Panc1 (cell line): ENCODE measurements around the gene ARHGAP44.

Source experiments
- POLR2AphosphoS5 ChIP-seq: IDR thresholded peaks from 2 replicates; pipeline ENCODE4 v1.6.1; 2012; ENCODE audit warnings: mild to moderate bottlenecking, low read depth, low read length, moderate library complexity
- SIN3A ChIP-seq: IDR thresholded peaks from 2 replicates; pipeline ENCODE4 v1.6.1; 2012; ENCODE audit warnings: low read depth, mild to moderate bottlenecking, low read length, moderate library complexity, borderline replicate concordance; ENCODE audit not compliant: insufficient read depth
- TF ChIP-seq, protein P1 (sequence below): fragments of 450-650 bp; IDR thresholded peaks from 2 replicates; pipeline ENCODE4 v1.5.1; 2017; ENCODE audit warnings: mild to moderate bottlenecking
- TF ChIP-seq, protein P2 (sequence below), 2 experiments: IDR thresholded peaks; 2 replicates each; pipeline ENCODE4 v1.6.1; 2011 to 2012; ENCODE audit warnings: low read depth in 2 of 2, control low read depth in 1 of 2, low read length in 1 of 2, mild to moderate bottlenecking in 1 of 2, moderate library complexity in 1 of 2; ENCODE audit not compliant: insufficient read depth in 1 of 2

DNA sequence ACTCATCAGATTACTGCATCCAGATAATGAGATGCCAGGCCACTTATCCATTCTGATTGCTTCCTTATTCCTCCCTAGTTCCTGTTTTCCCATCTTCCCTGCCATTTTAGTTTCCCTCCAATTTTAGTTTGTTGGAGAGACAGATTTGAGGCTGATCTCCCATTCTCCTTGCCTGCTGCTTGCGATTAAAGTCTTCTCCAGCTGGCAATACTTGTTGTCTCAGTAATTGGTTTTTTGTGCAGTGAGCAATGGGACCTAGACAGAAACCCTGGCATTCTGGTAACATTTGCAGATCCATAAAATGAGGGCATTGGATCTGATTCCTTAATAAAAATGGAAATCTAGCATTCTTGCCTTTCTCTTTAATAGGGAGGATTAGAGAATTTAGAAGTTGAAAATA lies 246.1 kb downstream of the ARHGAP44 start:
- TF ChIP-seq SIN3A (no peak), POLR2AphosphoS5 (no peak)
- TF ChIP-seq, protein P1, sequence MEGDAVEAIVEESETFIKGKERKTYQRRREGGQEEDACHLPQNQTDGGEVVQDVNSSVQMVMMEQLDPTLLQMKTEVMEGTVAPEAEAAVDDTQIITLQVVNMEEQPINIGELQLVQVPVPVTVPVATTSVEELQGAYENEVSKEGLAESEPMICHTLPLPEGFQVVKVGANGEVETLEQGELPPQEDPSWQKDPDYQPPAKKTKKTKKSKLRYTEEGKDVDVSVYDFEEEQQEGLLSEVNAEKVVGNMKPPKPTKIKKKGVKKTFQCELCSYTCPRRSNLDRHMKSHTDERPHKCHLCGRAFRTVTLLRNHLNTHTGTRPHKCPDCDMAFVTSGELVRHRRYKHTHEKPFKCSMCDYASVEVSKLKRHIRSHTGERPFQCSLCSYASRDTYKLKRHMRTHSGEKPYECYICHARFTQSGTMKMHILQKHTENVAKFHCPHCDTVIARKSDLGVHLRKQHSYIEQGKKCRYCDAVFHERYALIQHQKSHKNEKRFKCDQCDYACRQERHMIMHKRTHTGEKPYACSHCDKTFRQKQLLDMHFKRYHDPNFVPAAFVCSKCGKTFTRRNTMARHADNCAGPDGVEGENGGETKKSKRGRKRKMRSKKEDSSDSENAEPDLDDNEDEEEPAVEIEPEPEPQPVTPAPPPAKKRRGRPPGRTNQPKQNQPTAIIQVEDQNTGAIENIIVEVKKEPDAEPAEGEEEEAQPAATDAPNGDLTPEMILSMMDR: no peak
- TF ChIP-seq, protein P2, sequence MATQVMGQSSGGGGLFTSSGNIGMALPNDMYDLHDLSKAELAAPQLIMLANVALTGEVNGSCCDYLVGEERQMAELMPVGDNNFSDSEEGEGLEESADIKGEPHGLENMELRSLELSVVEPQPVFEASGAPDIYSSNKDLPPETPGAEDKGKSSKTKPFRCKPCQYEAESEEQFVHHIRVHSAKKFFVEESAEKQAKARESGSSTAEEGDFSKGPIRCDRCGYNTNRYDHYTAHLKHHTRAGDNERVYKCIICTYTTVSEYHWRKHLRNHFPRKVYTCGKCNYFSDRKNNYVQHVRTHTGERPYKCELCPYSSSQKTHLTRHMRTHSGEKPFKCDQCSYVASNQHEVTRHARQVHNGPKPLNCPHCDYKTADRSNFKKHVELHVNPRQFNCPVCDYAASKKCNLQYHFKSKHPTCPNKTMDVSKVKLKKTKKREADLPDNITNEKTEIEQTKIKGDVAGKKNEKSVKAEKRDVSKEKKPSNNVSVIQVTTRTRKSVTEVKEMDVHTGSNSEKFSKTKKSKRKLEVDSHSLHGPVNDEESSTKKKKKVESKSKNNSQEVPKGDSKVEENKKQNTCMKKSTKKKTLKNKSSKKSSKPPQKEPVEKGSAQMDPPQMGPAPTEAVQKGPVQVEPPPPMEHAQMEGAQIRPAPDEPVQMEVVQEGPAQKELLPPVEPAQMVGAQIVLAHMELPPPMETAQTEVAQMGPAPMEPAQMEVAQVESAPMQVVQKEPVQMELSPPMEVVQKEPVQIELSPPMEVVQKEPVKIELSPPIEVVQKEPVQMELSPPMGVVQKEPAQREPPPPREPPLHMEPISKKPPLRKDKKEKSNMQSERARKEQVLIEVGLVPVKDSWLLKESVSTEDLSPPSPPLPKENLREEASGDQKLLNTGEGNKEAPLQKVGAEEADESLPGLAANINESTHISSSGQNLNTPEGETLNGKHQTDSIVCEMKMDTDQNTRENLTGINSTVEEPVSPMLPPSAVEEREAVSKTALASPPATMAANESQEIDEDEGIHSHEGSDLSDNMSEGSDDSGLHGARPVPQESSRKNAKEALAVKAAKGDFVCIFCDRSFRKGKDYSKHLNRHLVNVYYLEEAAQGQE (IDR thresholded peaks at IDR 0.05; ENCODE audit: insufficient read depth in 1 of 2, low read depth in 2 of 2, low read length in 1 of 2): no peak
